ENCODE results near the gene NUTM2G.
"Not testable (repeated sequence)": the region's sequence is repeated elsewhere in the genome, so short reads cannot be mapped to it uniquely, and the experiment has no call there.

The NUTM2G gene, protein sequence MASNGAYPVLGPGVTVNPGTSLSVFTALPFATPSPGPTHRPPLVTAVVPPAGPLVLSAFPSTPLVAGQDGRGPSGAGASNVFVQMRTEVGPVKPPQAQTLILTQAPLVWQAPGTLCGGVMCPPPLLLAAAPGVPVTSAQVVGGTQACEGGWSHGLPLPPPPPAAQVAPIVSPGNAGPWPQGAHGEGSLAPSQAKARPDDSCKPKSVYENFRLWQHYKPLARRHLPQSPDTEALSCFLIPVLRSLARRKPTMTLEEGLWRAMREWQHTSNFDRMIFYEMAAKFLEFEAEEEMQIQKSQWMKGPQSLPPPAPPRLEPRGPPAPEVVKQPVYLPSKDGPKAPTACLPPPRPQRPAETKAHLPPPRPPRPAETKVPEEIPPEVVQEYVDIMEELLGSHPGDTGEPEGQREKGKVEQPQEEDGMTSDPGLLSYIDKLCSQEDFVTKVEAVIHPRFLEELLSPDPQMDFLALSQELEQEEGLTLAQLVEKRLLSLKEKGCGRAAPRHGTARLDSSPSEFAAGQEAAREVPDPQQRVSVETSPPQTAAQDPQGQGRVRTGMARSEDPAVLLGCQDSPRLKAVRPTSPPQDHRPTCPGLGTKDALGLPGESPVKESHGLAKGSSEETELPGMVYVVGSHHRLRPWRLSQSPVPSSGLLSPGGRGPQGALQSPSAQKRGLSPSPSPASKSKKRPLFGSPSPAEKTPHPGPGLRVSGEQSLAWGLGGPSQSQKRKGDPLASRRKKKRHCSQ

DNA sequence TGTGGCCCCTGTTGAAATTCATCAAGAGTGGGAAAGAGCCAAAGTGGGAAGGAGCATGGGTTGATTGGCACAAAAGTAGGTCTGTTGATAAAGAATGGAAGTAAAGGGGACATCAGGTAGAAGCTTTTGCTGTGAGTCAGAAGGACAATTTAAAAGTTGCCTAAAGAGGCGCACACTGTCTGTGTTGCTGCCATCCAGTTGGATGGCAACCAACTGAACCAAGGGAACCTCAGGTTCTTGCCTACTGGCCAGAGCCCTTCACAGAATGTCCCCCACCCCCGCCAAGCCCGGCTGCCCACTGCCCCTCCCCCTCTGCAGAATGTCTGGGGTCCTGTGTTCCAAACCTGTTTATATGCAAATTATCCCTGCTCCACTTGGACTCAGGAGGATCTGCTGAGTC lies at the start of gene NUTM2G:
TSS of gene NUTM2G (plus strand) at position 301 of the 400 bp plus-strand sequence. CDS start 182 bp downstream, outside the sequence.
- not testable (repeated sequence) for H3K4me3 ChIP-seq (ENCODE audit: low read length)

DNA sequence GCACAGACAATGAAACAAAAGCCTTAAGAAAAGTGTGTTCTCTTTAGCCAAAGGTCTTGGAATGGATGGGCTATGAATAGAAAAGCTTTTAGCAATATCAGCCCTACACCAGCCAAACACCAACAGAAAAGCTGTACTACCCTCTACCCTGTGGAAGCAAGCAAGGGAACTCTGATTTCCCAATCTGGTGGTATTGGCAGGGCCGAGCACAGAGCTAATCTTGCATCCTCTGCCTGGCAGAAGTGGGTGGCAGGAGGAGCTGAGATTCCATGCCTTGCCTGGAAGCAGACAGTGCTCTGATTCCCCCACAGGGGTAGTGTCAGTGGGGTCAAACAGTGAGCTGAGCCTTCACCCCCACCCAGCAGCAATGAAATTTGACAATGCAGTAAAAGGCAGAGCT lies 44.7 kb upstream of the NUTM2G start:
- no peak for TF ChIP-seq ZNF274 (IDR thresholded peaks at IDR 0.05; ENCODE audit: low read depth, low read length)
- H3K4me3 ChIP-seq (ENCODE audit: low read length): no peak overlapping the region

GRCh38 chr9:96884443-96884842 lies 44.2 kb upstream of the NUTM2G start:
- H3K4me3 ChIP-seq (ENCODE audit: low read length): no peak overlapping the region
- TF ChIP-seq ZNF274 (IDR thresholded peaks at IDR 0.05; ENCODE audit: low read depth, low read length): no peak

DNA sequence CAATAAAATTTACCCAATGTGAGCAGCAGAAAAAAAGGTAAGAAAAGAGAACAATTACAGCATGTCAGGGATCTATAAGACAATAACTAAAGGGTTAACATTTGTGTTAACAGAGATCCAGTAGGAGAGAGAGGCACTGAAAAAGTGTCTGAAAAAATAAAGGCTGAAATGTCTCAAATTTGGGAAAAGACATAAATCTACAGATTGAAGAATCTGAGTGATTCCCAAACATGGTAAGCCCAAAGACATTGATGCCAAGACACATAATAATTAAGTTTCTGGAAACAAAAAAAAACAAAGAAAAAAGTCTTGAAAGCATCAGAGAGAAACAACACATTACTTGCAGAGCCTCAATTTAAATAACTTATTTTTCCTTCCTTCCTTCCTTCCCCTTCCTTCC lies 43.2 kb upstream of the NUTM2G start:
- TF ChIP-seq ZNF274 (IDR thresholded peaks at IDR 0.05; ENCODE audit: low read depth, low read length): no peak
- H3K4me3 ChIP-seq (ENCODE audit: low read length): no peak overlapping the region

DNA sequence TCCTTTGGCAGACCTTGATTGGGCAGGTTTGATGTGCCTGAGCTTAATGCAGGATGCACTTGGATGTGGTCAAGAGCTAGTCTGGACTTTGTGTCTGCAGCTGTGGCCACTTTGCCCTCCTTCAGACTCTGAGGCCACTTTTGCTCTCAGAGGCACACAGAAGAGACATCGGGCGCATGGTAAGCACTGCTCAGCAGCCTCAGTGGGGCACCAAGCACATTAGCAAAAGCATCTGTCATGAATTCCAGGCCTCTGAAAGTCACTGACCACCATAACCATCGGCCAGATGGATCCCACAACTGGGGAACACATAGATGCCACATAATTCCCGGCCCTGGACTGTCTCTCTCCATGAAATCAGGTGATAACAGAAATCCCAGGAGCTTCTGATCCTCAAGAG lies 40.1 kb upstream of the NUTM2G start:
- no peak for TF ChIP-seq ZNF274 (IDR thresholded peaks at IDR 0.05; ENCODE audit: low read depth, low read length)
- no peak overlapping the region for H3K4me3 ChIP-seq (ENCODE audit: low read length)

DNA sequence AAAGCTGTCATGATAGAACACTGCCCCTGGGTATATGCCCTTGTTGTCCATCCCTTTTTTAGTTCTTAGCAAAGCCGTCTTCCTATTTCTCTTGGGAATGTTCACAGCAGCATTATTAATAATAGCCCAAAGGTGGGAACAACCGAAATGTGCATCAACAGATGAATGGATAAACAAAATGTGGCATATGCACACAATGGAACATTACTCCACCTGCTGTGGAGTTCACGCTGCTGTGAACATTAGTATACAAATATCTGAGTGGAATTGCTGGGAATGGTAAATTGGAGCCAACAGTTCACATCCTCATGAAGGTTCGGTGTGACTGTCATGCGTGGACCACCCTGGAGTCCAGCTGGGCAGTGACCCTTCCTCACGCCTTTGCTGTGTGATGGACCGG lies 36.5 kb upstream of the NUTM2G start:
- no peak overlapping the region for H3K4me3 ChIP-seq (ENCODE audit: low read length)
- no peak for TF ChIP-seq ZNF274 (IDR thresholded peaks at IDR 0.05; ENCODE audit: low read depth, low read length)

- H3K4me3 ChIP-seq (ENCODE audit: low read length): not testable (repeated sequence)
Measured at GRCh38 chr9:96900010-96900409, 28.6 kb upstream of the NUTM2G start.

GRCh38 chr9:96904947-96905722 lies 23.5 kb upstream of the NUTM2G start:
- H3K4me3 ChIP-seq (ENCODE audit: low read length): not testable (repeated sequence)

GRCh38 chr9:96908479-96908878 lies 20.2 kb upstream of the NUTM2G start:
- H3K4me3 ChIP-seq (ENCODE audit: low read length): not testable (repeated sequence)

DNA sequence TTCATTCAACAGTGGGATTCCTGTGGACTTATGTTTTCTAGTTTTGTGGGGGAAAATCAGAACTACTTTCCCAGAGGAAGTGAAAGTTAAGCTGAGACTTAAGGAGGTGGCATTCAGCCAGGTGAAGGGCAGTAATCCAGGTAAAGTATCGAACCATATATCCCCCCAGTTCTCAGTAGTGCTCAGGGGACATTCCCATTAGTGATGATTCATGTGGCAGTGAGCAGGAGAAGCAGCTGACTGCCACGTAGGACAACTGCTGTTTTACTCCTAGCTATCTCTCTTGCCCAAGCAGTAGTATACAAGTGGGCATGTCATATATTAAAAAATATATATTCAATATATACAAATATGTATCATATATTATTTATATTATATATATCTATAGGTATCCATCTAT lies 13.1 kb upstream of the NUTM2G start:
- not testable (repeated sequence) for H3K4me3 ChIP-seq (ENCODE audit: low read length)

- not testable (repeated sequence) for H3K4me3 ChIP-seq (ENCODE audit: low read length)
Measured at GRCh38 chr9:96916531-96916930, 12.1 kb upstream of the NUTM2G start.

- H3K4me3 ChIP-seq (ENCODE audit: low read length): not testable (repeated sequence)
Measured at GRCh38 chr9:96918550-96918949, 10.1 kb upstream of the NUTM2G start.

GRCh38 chr9:96920803-96921202 lies 7.8 kb upstream of the NUTM2G start:
- H3K4me3 ChIP-seq (ENCODE audit: low read length): not testable (repeated sequence)

- not testable (repeated sequence) for H3K4me3 ChIP-seq (ENCODE audit: low read length)
Measured at GRCh38 chr9:96925587-96925986, 3.1 kb upstream of the NUTM2G start.

DNA sequence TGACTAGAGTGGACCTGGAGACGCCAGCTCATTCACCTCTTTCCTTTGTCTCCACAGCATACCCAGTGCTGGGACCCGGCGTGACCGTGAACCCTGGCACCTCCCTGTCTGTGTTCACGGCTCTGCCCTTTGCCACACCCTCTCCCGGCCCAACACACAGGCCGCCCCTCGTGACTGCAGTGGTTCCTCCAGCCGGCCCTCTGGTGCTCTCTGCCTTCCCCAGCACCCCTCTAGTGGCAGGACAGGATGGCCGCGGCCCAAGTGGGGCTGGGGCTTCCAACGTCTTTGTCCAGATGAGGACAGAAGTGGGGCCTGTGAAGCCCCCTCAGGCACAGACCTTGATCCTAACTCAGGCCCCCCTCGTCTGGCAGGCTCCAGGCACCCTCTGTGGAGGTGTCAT lies 3.0 kb downstream of the NUTM2G start:
- not testable (repeated sequence) for H3K4me3 ChIP-seq (ENCODE audit: low read length)

- not testable (repeated sequence) for H3K4me3 ChIP-seq (ENCODE audit: low read length)
Measured at GRCh38 chr9:96934097-96934496, 5.5 kb downstream of the NUTM2G start.

GRCh38 chr9:96934706-96935105 lies 6.1 kb downstream of the NUTM2G start:
- not testable (repeated sequence) for H3K4me3 ChIP-seq (ENCODE audit: low read length)

GRCh38 chr9:96935401-96935800 lies 6.8 kb downstream of the NUTM2G start:
- H3K4me3 ChIP-seq (ENCODE audit: low read length): not testable (repeated sequence)

GRCh38 chr9:96937442-96937841 lies 8.8 kb downstream of the NUTM2G start:
- not testable (repeated sequence) for H3K4me3 ChIP-seq (ENCODE audit: low read length)

- not testable (repeated sequence) for H3K4me3 ChIP-seq (ENCODE audit: low read length)
Measured at GRCh38 chr9:96938957-96939665, 10.5 kb downstream of the NUTM2G start.

Data from GM08714 (cell line).